OCI-LY3 (cell line): ENCODE measurements around the gene DMRT1.

ENCODE experiments used
- EZH2phosphoT487 ChIP-seq: fragments of 200-600 bp; shearing (Covaris generic); IDR thresholded peaks from 2 replicates; pipeline ENCODE4 v1.6.1; 2018; ENCODE audit warnings: antibody characterized with exemption, mixed run types, low read depth
- TF ChIP-seq, protein P1 (sequence below): fragments of 200-600, 300-600 bp; sonication (generic); IDR thresholded peaks from 2 replicates; pipeline ENCODE4 v1.5.1; 2014; ENCODE audit warnings: antibody characterized with exemption, low read length, low read depth

DNA sequence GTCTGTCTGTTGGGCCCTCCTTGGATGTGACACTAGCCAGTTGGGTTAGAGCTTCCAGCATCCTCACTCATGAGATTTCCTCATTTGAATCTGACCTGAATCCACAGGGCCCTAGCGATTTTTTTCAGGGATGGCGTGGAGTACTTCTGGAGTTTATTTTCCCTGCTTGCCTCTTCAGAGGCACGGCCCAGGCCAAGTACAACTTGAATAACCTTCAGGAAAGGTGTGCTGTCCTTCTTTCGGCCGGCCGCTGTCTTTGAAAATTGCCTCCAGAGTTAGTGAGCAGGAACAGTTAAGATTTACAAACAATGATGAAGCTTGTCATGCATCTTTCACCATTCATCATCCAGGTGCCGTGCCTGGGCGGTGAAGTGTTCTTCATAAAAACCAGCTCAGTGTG lies 85.5 kb downstream of the DMRT1 start:
- TF ChIP-seq, protein P1, sequence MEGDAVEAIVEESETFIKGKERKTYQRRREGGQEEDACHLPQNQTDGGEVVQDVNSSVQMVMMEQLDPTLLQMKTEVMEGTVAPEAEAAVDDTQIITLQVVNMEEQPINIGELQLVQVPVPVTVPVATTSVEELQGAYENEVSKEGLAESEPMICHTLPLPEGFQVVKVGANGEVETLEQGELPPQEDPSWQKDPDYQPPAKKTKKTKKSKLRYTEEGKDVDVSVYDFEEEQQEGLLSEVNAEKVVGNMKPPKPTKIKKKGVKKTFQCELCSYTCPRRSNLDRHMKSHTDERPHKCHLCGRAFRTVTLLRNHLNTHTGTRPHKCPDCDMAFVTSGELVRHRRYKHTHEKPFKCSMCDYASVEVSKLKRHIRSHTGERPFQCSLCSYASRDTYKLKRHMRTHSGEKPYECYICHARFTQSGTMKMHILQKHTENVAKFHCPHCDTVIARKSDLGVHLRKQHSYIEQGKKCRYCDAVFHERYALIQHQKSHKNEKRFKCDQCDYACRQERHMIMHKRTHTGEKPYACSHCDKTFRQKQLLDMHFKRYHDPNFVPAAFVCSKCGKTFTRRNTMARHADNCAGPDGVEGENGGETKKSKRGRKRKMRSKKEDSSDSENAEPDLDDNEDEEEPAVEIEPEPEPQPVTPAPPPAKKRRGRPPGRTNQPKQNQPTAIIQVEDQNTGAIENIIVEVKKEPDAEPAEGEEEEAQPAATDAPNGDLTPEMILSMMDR = no peak
- no peak for TF ChIP-seq EZH2phosphoT487
